ENCODE measurements around the gene NOTO.
"Not testable (repeated sequence)": the region's sequence is repeated elsewhere in the genome, so short reads cannot be mapped to it uniquely, and the experiment has no call there.

The NOTO gene

DNA sequence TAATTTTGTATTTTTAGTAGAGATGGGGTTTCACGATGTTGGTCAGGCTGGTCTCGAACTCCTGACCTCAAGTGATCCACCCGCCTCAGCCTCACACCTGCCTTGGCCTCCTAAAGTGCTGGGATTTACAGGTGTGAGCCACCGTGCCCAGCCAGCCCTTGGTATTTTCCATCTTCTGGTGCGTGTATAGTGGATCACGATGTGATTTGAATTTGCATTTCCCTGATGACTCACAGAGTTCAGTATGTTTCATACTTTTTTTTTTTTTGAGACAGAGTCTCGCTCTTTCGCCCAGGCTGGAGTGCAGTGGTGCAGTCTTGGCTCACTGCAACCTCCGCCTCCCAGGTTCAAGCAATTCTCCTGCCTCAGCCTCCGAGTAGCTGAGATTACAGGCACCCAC, 2.1 kb upstream of the NOTO start:
- not testable (repeated sequence) for DNase-seq (ENCODE audit: low read depth)

DNA sequence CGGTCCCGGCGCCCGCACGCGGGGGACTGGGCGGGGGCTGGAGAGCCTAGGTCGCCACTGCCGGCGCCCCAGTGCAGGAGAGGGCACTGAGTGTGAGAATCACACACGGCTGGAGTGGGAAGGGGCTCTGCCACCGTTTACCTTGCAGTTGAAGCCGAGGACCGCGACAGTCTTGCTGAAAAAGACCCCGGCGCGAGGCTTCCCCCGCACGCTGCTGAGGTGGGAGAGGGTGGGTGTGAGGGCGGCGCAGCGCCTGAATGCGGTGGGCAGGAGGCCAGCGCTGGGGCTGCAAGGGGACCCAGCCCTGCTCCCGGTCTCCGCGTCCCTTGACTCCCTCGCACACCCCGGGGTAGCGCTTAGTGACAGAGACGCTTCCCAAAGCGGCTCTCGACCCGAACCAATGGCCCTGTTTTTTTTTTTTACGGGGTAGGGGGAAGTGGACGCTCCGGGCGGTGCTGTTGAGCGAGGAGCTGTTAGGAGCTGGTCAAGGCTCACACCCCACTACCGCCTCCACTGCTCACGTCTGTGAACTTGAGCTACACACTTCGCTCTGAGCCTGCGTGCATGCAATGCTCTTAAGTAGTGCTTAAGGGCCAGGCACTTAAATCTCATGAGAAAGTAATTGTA, 794 bp downstream of the NOTO start:
- no peak for DNase-seq (ENCODE audit: low read depth)

DNA sequence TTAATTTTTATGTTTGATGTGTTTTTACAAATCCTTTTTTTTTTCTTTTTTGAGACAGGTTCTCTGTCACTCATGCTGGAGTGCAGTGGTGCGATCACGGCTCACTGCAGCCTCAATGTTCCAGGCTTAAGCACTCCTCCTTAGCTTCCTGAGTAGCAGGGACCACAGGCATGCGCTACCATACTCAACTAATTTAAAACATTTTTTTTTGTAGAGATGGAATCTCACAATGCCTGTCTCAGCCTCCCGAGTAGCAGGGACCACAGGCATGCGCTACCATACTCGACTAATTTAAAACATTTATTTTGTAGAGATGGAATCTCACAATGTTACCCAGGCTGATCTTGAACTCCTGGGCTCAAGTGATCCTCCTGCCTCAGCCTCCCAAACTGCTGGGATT, 3.2 kb downstream of the NOTO start:
- DNase-seq (ENCODE audit: low read depth), result peak; percentile 23

DNA sequence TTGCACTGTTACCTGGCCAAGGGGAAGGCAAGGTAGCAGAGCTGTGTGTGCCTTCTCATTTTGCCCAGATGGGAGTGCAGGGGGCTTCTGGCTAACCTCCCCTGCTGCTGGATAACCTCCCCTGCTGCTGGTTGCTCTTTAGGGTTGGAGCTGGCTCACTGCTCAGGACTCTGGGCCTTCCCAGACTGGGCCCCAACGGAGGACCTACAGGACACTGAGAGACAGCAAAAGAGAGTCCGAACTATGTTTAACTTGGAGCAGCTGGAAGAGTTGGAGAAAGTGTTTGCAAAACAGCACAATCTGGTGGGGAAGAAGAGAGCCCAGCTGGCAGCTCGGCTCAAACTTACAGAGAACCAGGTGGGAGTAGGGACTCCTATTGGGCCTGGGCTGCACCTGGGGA, 5.9 kb downstream of the NOTO start:
- no peak for DNase-seq (ENCODE audit: low read depth)

DNA sequence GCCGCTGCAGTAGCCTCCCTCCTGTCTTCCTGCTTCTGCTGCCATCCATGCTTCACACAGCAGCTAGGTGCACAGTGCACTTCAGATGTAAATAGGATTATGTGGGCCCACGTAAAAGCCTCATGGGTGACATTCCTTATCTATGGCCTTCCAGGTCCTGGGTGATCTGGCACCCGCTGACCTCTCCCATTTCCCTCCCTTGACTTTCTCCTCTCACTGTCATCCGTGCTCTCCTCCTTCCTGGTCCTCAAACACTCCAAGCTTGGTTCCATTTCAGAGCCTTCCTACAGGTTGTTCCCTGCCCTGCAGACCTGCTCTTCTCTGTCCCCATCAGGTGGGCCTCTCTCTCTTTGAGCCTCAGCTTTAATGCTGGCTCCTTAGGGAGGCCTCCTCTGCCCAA, 7.6 kb downstream of the NOTO start:
- DNase-seq (ENCODE audit: low read depth), result no peak

DNA sequence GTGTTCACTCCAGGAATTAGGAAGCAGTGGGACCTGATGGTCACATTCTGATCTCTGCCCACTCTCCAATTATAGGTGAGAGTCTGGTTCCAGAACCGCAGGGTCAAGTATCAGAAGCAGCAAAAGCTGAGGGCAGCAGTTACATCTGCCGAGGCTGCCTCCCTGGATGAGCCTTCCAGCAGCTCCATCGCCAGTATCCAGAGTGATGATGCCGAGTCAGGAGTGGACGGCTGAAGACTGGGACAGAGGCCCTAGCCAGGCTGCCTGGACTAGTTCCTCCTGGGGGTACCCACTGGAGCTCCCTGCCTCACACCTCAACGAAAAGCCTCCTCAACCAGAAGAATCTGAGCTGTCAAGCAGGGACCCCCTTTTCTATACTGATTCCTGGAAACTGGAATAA, 8.3 kb downstream of the NOTO start:
- DNase-seq (ENCODE audit: low read depth), result no peak

DNA sequence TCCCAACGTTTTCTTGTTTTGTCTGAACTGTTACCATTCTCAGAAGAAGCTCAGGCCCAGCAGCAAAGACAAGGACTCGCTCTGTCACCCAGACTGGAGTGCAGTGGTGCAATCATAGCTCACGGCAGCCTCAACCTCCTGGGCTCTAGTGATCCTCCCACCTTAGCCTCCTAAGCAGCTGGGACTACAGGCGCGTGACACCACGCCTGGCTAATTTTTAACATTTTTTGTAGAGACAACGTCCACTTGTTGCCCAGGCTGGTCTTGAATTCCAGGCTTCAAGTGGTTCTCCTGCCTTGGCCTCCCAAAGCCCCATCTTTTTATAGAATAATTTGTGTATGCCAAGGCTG, 9.7 kb downstream of the NOTO start:
- DNase-seq (ENCODE audit: low read depth), result no peak

DNA sequence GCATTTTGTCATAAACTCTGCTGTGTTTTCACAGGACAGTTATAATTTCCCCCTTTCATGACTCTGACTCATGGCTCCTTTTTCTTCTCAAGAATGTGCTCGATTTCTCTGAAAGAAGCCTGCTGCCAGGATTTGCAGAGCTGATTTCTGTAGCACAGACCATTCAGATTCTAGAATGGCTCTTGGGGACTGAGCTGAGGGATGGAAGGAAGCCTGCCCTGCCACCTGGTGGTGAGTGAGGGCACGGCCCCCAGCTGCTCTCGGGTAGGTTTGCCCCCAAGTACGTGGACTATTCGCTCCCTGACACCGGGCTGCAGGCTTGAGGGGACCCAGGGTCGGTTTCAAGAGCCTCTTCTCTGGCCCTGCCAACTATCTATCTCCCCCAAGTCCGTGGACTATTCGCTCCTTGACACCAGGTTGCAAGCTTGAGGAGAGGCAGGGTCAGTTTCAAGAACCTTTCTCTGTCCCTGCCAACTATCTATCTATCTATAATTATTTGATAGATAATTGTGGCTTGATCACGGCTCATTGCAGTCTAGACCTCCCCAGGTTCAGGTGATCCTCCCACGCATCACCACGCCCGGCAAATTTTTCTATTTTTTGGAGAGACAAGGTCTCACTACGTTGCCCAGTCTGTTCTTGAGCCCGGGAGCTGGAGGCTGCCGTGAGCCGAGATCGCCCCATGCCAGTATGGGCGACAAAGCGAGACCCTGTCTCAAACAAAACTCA, 10.2 kb downstream of the NOTO start:
- peak; percentile 85 for DNase-seq (ENCODE audit: low read depth)

DNA sequence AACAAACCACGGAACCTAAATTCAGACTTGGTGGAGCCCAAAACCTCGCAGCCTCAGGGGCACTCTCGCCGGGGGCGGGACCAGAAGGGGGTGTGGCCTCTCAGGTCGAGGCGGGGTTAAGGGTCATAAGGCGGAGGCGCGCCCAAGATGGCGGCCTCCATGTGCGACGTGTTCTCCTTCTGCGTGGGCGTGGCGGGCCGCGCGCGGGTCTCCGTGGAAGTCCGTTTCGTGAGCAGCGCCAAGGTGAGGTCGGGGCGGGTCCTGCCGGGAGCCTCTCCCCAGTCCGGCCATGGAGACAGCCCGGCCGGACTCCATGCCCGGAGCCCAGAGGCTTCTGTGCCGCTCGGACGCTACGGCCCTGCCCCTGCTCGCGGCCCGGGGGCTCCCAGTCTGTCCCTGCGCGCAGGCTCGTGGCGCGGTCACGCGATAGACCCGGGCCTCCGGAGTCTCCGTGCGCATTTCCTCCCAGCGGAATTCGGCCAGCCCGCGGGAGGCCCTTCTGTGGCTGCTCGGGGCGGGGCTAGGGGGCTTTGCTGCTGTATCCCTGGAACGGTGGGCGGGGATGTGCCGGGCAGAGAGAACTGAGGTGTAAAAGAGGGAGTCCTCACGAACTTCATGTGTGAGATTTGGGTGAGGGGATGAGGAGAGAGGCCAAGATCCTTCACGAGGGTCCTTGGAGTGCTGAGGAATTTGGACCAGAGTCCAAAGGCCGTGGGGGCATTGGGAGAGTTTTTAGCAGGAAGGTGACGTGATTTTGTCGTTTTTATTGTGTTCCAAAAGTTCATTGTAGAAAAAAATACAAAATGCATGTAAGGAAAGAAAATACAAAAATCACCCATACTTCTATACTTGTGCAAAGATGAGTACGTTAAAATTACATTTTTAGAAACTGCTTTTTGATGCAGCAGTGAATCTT, 12.0 kb downstream of the NOTO start, which contains the start of gene SMYD5:
SMYD5 (plus strand) TSS at position 126 of the 916 bp plus-strand sequence; CDS start at position 148, 22 bp downstream.
- no peak for DNase-seq (ENCODE audit: low read depth)

DNA sequence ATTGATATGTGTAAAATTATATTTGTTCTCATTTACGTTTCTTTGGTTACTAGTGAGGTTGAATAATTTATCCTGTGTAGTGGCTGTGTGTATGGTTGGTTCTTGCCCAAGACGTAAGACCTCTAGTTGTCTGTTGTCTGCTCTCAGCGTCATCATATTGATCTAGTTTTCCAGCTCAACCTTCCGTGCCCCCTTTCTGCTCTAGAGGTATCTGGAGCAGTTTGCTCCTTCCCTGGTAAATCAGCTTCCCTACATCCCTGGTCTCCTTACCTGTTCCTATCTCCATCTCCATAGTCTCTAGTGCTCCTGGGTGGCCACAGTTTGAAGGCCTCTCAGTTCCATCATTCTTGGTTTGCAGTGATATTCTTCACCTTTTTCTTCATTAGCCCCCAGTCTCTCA, 12.9 kb downstream of the NOTO start:
- no peak for DNase-seq (ENCODE audit: low read depth)

DNA sequence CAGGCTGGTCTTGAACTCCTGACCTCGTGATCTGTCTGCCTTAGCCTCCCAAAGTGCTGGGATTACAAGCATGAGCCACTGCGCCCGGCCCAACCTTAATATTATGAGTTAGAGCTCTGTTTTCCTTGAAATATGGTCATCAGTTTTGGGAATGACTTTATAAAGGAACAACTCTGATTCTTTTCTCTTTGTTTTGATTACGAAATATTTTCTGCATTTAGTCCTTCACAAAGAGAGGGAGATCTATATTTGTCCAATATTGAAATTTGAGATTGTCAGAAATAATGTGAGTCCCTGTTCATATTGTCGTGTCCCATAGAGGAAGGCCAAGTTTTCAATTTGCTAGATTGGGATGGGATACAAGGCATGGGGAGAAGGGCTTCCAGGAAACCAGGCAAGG, 14.8 kb downstream of the NOTO start:
- no peak for DNase-seq (ENCODE audit: low read depth)

DNA sequence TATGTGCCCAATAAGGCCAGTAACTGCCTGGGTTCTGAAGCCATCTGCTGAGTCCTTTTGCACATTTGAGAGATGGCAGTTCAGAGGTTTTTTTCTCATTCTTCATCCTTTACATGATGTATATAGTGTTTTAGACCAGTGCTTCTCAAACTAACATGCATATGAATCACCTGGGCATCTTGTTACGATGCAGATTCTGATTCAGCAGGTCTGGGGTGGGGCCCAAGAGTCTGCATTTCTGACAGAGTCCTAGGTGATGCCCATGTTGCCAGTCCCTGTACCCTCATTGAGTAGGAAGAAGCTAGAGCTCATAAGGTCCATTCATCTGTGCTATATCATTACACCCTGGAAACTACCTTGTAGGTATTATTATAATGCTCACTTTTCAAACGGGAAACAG, 15.5 kb downstream of the NOTO start:
- DNase-seq (ENCODE audit: low read depth), result no peak

DNA sequence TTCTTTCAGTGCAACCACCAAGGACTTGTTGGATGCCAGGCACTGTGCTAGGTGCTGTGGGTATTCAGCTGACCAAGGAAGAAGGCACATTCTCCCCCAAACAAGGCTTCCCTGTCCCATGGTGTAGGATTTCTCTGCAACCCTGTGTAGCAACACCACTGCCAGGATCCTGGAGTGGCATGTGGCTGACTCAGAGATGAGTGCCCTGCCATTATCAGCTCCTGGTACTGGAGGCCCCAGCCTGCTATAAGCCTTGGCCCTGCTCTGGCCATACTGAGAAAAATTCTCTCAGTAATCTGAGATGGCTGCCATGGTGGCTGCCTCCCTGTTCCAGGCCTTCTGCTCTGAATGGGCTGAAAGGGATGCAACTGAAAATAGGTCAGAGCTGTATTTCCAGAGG, 15.9 kb downstream of the NOTO start:
- DNase-seq (ENCODE audit: low read depth), result no peak

DNA sequence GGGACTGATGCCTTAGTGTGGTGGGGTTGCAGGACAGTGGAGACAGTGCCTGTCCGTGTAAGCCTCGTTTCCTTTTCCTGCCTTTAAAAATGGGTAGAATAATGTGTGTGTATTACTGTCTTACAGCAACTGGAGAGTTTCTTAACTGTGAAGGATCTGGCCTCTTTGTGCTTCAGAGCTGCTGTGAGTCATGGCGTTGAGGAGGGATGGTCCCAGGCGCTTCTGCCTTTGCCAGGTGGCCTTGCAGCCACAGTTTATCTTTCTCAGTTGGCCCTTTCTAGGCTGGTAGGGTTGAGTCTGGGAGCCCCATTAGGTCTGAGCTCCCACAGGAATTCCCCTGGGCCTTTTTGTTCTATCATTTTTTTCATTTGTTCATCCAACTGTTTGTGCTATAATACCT, 21.4 kb downstream of the NOTO start:
- no peak for DNase-seq (ENCODE audit: low read depth)

DNA sequence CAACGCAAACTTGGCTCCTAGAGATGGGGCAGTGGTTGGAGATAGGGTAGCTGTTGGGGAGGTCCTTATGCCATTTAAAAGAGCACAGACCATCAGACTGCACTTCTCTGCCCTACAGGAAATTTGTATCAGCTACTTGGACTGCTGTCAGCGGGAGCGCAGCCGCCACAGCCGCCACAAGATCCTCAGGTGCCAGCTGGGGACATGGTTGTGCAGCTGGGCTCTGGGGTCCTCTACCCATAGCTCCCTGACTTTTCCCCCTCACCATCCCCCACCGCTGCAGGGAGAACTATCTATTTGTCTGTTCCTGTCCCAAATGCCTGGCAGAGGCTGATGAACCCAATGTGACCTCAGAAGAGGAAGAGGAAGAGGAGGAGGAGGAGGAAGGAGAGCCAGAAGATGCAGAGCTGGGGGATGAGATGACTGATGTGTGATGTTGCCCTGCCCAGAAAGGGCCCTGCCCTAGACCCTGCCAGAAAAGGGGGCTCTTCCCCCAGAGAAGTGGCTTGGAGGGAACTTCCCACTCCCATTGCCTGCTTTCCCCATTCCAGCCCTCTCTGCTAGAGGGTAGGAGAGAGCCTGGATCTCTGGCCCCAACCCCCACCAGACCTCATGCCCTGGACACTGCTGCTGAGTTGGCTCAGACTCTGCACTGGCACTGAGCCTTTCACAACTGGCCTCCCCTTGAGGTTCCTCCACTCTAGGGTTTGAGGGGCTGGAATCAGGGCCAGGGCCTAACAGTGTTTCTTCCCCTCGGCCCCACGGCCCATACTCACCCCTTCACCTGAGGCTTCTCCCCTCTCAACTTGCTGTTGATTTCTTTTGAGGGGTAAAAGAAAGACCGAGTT, 23.4 kb downstream of the NOTO start:
- DNase-seq (ENCODE audit: low read depth), result no peak

DNA sequence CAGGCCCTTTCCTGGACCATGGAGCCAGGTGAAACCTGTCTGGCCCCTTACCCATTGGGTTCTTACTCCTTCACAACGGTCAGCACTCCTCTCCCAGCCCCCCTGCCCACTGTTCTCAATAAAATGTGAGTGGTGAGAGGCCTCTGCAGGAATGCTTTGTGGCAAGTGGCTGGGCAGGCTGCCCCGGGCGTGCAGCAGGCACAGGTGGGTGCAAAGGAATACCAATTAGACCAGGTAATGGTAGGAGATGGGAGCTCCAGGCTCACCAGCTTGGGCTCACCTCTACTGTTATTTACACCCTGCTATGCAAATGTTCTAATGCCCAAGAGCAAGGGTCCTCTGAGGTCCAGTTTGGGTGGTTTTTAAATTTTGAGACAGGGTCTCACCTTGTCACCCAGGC, 24.7 kb downstream of the NOTO start:
- no peak for DNase-seq (ENCODE audit: low read depth)

DNA sequence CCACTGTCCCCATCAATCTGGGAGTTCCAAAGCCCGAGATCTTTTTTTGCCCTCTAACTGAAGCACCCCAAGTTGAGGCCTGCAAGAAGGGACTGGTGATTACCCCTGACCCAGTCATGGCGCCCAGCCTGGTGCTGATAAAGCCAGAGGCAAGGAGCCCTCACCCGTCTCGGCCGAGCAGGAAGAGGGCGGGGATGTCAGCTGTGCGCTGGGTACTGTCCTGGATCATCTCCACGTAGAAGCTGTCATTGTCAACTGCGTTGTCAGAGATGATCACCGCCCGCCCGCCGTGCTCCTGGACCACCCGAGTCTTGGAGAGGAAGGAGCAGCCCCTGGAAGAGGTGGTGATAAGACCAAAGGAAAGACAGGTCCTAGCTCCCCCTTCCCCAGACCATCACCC, 26.3 kb downstream of the NOTO start:
- no peak for DNase-seq (ENCODE audit: low read depth)

DNA sequence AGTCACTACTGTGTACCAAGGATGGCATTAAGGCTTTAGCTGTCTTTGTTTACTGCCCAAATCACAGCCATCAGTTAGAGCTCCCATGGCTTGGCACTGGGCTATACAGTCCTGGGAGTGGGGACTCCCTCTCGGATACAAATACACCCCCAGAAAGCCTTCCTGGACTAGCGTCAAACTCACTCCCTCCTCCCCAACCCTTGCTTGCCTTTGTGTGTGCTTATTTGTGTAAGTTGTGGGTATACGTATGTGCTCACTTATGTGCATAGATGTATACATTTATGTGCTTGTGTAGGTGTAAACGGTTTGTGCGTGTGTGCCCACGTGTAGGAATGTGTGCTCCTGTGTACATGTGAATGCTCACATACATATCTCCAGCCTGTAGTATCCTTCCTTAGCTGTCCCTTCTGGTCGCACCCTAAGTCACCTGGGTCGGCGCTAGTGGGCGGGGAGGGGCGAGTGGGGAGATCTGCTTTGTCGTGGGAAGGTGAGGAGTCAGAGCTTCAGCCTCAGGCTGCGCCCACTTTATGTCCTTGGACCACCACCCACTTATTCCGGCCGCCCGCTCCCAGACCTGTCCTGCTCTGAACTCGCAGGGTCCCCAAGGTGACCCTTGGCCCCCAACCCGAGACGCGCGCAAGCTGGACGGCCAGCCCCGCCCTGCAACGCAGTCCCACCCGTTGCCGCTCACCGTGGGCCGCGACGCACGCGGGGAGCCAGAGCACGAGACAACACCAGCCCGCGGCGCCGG, 30.2 kb downstream of the NOTO start:
- DNase-seq (ENCODE audit: low read depth), result no peak

DNA sequence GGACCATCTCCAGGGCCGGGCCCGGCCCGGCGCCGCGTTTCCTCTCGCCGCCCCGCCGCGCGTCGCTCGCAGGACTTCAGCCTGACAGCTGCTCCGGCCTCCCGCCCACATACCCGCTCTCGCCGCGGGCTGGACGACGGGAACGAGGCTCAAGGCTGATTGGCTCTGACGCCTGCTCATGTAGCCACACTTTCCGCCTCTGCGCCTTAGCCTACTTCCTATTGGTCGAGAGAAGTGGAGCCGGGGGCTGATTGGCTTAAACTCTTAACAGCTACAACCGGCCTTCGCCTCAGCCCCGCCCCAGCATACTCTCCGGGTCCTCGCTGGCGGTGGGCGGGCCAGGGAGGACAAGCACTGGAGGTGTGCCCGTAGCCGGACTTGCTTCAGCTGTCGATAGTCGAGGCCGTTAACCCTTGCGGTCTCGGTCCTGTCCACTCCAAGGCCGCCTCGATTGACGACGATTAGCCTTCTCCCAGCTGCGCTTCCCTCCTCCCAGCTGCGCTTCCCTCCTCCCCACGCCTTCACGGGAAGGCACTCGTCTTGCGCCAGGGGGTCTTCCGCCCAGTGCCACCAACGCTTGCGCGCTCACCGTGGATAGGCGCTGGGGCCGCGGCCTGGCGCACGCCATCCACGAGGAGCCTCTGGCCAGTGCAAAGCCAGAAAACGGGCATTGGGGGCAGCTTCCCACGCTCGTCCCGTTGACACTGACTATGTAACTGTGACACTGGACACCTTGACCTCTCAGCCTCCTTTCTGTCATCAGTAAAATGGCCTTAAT, 31.0 kb downstream of the NOTO start, which contains the start of gene PRADC1:
PRADC1 (minus strand) TSS at position 86 of the 778 bp plus-strand sequence; CDS start at position 7, 79 bp downstream.
- DNase-seq (ENCODE audit: low read depth), result peak; percentile 99
